NT2/D1 (cell line): Measurements from ENCODE around the gene APCDD1.

Experiments
- SUZ12 ChIP-seq: IDR thresholded peaks from 2 replicates; pipeline ENCODE4 v1.6.1; 2011; ENCODE audit not compliant: insufficient read length, insufficient read depth; ENCODE audit errors: extremely low read depth
- YY1 ChIP-seq: IDR thresholded peaks from 2 replicates; pipeline ENCODE4 v1.6.1; 2011; ENCODE audit not compliant: insufficient read length, insufficient read depth
- ZNF274 ChIP-seq: IDR thresholded peaks from 2 replicates; pipeline ENCODE4 v1.6.1; 2011; ENCODE audit warnings: mild to moderate bottlenecking, low read depth, low read length

DNA sequence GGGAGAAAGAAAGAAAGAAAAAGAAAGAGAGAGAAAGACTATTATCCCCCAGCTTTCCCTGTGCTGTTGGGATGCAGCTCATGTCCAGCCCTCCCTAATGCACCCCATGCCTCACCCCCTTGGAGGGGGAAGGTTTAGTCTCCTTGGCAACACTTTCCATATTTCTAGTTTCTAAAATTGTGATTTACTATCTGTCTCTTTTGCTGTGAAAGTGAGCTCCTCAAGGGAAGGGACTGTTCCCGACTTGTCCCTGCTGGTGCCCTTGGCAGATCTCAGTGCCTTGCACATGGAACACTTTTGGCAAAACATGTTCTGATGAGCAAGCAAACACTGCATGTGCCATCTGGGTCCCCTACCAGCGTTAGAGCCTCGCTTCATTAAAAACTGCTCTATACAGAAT, 59.6 kb downstream of the APCDD1 start:
- TF ChIP-seq SUZ12 (no peak), YY1 (no peak), ZNF274 (no peak)
